ENCODE results near the gene SLC9A5. TPM values are rescaled to one million over a fixed set of nuclear protein-coding genes. Genes with fewer than 3 reads are reported as not detected.

The SLC9A5 gene
- total and polyA plus RNA-seq, 2 donors (not counting 3 experiments of a cell fraction or from before 2014, with no cell fraction given): 2.7 to 2.8 TPM

GRCh38 chr16:67235816-67236562 is 12.8 kb upstream of the SLC9A5 start:
- intact Hi-C loops (cut with micrococcal nuclease) (loop anchor here (1.0 kb wide), 1 partner anchor 8 kb away; no protein-coding TSS in a partner anchor), dilution Hi-C loops (cut with MboI; ENCODE audit: extremely low pct_ligation_motif_present, low sequenced_read_pairs) (no loop called here)
- CTCF ChIA-PET: interaction anchor here (0.9 to 1.8 kb wide), 3 partner anchors 8 to 38 kb away, joined by 3 to 4 read pairs (median 4); partner anchors contain the start of gene FHOD1
- no peaks in the 10 kb centered on the region for H4K20me1 ChIP-seq (replicated peaks; ENCODE audit: control insufficient read depth, extremely low read depth, insufficient read depth, low read length)
- POLR2A ChIA-PET: no interaction called here
- peaks cover 11 to 65% of the 10 kb centered on the region in 2 experiments for H3K36me3 ChIP-seq (ENCODE audit: control insufficient read depth in 2 of 2, extremely low read depth in 1 of 2, insufficient read depth in 2 of 2, low read length in 2 of 2)
- no peaks in the 10 kb centered on the region for H3K9me1 ChIP-seq (replicated peaks; ENCODE audit: control insufficient read depth, extremely low read depth, insufficient read depth, low read length)
- H2AFZ ChIP-seq (ENCODE audit: low read depth, low read length): no peak overlapping the region
- H3K4me3 ChIP-seq (replicated peaks in 1 of 3; ENCODE audit: insufficient read depth in 1 of 3, low read depth in 1 of 3, low read length in 3 of 3): no peak overlapping the region
- FAIRE-seq (no peak), DNase-seq (ENCODE audit: low read depth, low spot score) (no peak)
- peaks cover 4% of the 10 kb centered on the region for H3K4me1 ChIP-seq (ENCODE audit: control insufficient read depth, extremely low read depth, insufficient read depth, low read length)
- no TSS peak for BruUV-seq (replicated peaks)
- H3K9ac ChIP-seq (replicated peaks; ENCODE audit: extremely low read depth, insufficient read depth, low read length): no peak overlapping the region
- peaks cover 12% of the 10 kb centered on the region for H3K79me2 ChIP-seq (ENCODE audit: control insufficient read depth, insufficient read depth, low read length)
- no peak for TF ChIP-seq EZH2 (IDR thresholded peaks at IDR 0.05; ENCODE audit: borderline replicate concordance, low read depth, low read length, severe bottlenecking)
- no peak for TF ChIP-seq JUN (IDR thresholded peaks at IDR 0.05; ENCODE audit: borderline replicate concordance, insufficient read depth, insufficient read length, low read depth)
- no peak for TF ChIP-seq FOS (IDR thresholded peaks at IDR 0.05; ENCODE audit: borderline replicate concordance, insufficient read depth, low read length)
- TF ChIP-seq POLR2AphosphoS5 (IDR thresholded peaks at IDR 0.05; ENCODE audit: insufficient read depth, low read depth, low read length): no peak
- no peak overlapping the region for H3K27ac ChIP-seq (ENCODE audit: insufficient read depth, low read depth, low read length)
- no peak overlapping the region for H3K4me2 ChIP-seq (ENCODE audit: insufficient read depth, low read length)
- H3K27me3 ChIP-seq (ENCODE audit: control insufficient read depth in 2 of 2, insufficient read depth in 2 of 2, low read length in 2 of 2): no peaks in the 10 kb centered on the region
- no peaks in the 10 kb centered on the region for H3K9me3 ChIP-seq (replicated peaks; ENCODE audit: control insufficient read depth, insufficient read depth, low read length)

Measured in endothelial cell of umbilical vein (primary cell).